CD14-positive monocyte (primary cell): ENCODE data around the gene ACR. TPM values are rescaled to one million over a fixed set of nuclear protein-coding genes. Genes with fewer than 3 reads are reported as not detected.

Experiments
- DNase-seq, 3 donors: peaks; one replicate each; pipeline ENCODE4 v3.0.0-alpha.2; 2011 to 2022
- H2AFZ ChIP-seq: 2 replicates; pipeline ENCODE4 v1.6.0; 2012; ENCODE audit warnings: mild to moderate bottlenecking, low read depth, low read length, inconsistent platforms; ENCODE audit not compliant: insufficient read depth, poor library complexity, severe bottlenecking
- H3K27ac ChIP-seq, 2 donors: 1 replicate in 1 of 2; 2 replicates in 1 of 2; pipeline ENCODE4 v1.5.1; 2012 to 2013; ENCODE audit warnings: low read length in 2 of 2, control low read depth in 1 of 2, inconsistent platforms in 1 of 2, low read depth in 1 of 2, mild to moderate bottlenecking in 1 of 2
- H3K27me3 ChIP-seq, 2 donors: one replicate each; pipeline versions ENCODE4 v1.6.0 to v1.6.1; 2011 to 2013; ENCODE audit warnings: low read length in 2 of 2; ENCODE audit not compliant: control insufficient read depth in 2 of 2, insufficient read depth in 2 of 2
- H3K36me3 ChIP-seq, 2 donors: replicated peaks in 1 of 2; 1 replicate in 1 of 2; 2 replicates in 1 of 2; pipeline versions ENCODE4 v1.5.1 to v1.6.1; 2012 to 2013; ENCODE audit warnings: low read length in 2 of 2, control low read depth in 1 of 2, inconsistent platforms in 1 of 2, mild to moderate bottlenecking in 1 of 2; ENCODE audit not compliant: insufficient read depth in 2 of 2, control insufficient read depth in 1 of 2
- H3K4me1 ChIP-seq, 2 donors: 1 replicate in 1 of 2; 2 replicates in 1 of 2; pipeline versions ENCODE4 v1.5.1 to v1.6.1; 2012 to 2013; ENCODE audit warnings: low read length in 2 of 2, control low read depth in 1 of 2, inconsistent platforms in 1 of 2, mild to moderate bottlenecking in 1 of 2, moderate library complexity in 1 of 2; ENCODE audit not compliant: insufficient read depth in 2 of 2, control insufficient read depth in 1 of 2
- H3K4me2 ChIP-seq: replicated peaks from 2 replicates; pipeline ENCODE3; 2012; ENCODE audit warnings: low read length, moderate library complexity, mild to moderate bottlenecking; ENCODE audit not compliant: poor library complexity, severe bottlenecking; ENCODE audit errors: extremely low read depth
- H3K4me3 ChIP-seq, 3 experiments: fragments of 200-600 bp in 1 of 3; sonication (generic) in 1 of 3; replicated peaks in 1 of 3; 1 replicate in 2 of 3; 2 replicates in 1 of 3; pipeline ENCODE4 v1.5.1; 2011 to 2013; ENCODE audit warnings: low read length in 3 of 3, mild to moderate bottlenecking in 3 of 3, control low read depth in 2 of 3, low read depth in 2 of 3, inconsistent platforms in 1 of 3, moderate library complexity in 1 of 3
- H3K79me2 ChIP-seq: 2 replicates; pipeline ENCODE4 v1.6.0; 2012; ENCODE audit warnings: mild to moderate bottlenecking, control low read depth, inconsistent platforms, low read length, moderate library complexity; ENCODE audit not compliant: insufficient read depth
- H3K9ac ChIP-seq: 2 replicates; pipeline ENCODE4 v1.6.0; 2017; ENCODE audit warnings: low read length, mild to moderate bottlenecking; ENCODE audit not compliant: insufficient read depth, poor library complexity, severe bottlenecking
- H3K9me3 ChIP-seq, 2 donors: replicated peaks in 1 of 2; 1 replicate in 1 of 2; 2 replicates in 1 of 2; pipeline versions ENCODE4 v1.5.1 to v1.6.1; 2012 to 2013; ENCODE audit warnings: low read length in 2 of 2, control low read depth in 1 of 2; ENCODE audit not compliant: control insufficient read depth in 1 of 2, insufficient read depth in 1 of 2
- H4K20me1 ChIP-seq: 2 replicates; pipeline ENCODE4 v1.6.0; 2012; ENCODE audit warnings: mild to moderate bottlenecking, low read length, control low read depth, moderate library complexity; ENCODE audit not compliant: insufficient read depth
- H3K27ac Mint-ChIP-seq, 7 donors: one replicate each; pipeline ENCODE4 v1.8.0; 2020; ENCODE audit warnings: mild to moderate bottlenecking in 7 of 7, mixed read lengths in 7 of 7, moderate library complexity in 6 of 7, inconsistent platforms in 2 of 7
- H3K27me3 Mint-ChIP-seq, 3 donors: one replicate each; pipeline ENCODE4 v1.8.0; 2021 to 2022; ENCODE audit warnings: low read depth in 3 of 3, mild to moderate bottlenecking in 3 of 3, mixed read lengths in 3 of 3, moderate library complexity in 3 of 3, inconsistent platforms in 1 of 3
- H3K36me3 Mint-ChIP-seq, 2 donors: one replicate each; pipeline ENCODE4 v1.8.0; 2020; ENCODE audit warnings: mixed read lengths in 2 of 2, inconsistent platforms in 1 of 2, mild to moderate bottlenecking in 1 of 2
- H3K4me1 Mint-ChIP-seq: one replicate; pipeline ENCODE4 v1.8.0; 2020; ENCODE audit warnings: mild to moderate bottlenecking, mixed read lengths
- H3K4me3 Mint-ChIP-seq, 2 donors: one replicate each; pipeline ENCODE4 v1.8.0; 2020; ENCODE audit warnings: mild to moderate bottlenecking in 2 of 2, mixed read lengths in 2 of 2, moderate library complexity in 1 of 2
- H3K9me3 Mint-ChIP-seq, 7 donors: one replicate each; pipeline ENCODE4 v1.8.0; 2020 to 2022; ENCODE audit warnings: mixed read lengths in 7 of 7, mild to moderate bottlenecking in 6 of 7, moderate library complexity in 6 of 7, inconsistent platforms in 2 of 7
- CTCF ChIP-seq: fragments of 200-600 bp; IDR thresholded peaks from one replicate; pipeline ENCODE4 v1.8.0; 2022; ENCODE audit warnings: antibody characterized with exemption, mild to moderate bottlenecking
- WGBS: methylation state at CpG from one replicate; pipeline ENCODE4 v1.1.5; 2013; ENCODE audit warnings: missing lambda C conversion rate; ENCODE audit not compliant: insufficient coverage; 5-methylcytosine and 5-hydroxymethylcytosine counted together
- intact Hi-C, 2 donors: fragments of 100-400 bp; cut with micrococcal nuclease; formaldehyde crosslinking; loops; one replicate each; pipeline versions ENCODE4 v1.15.0 to v1.15.1; 2023
- polyA plus RNA-seq, 3 donors: library from polyadenylated mRNA; depleted of rRNA in 1 of 3; unstranded in 2 of 3; stranded (reverse) in 1 of 3; fragments of 300-500 nt in 2 of 3; fragments of >200 nt in 1 of 3; fragmentation: Illumina TruSeq in 2 of 3; gene quantifications; 1 replicate in 2 of 3; 2 replicates in 1 of 3; pipeline ENCODE4 v1.2.3, GENCODE V29; 2012 to 2021

ACR gene
- polyA plus RNA-seq, 3 donors, result not detected

DNA sequence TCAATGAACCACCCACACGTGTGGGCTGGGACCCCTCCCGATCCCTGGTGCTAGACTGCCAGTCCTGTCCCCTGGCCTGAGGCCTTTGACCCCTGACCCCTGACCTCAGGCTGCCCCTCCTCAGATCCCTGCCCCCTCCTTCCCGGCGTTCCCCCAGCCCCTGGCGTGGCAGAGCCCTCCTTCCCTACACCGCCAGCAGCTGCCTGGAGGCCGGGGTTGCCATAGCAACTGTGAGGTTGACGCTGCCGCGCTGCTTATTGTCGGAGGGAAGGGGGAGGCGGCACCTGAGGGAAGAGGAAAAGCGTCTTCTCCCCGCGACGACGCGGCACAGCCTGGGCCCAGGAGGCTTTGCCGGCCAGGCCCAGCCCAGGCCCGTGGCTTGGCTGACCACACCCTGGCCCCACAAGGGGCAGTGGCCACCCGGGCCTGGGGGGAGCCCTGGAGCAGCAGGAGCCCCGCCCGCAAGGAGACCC lies 32.7 kb upstream of the ACR start:
- H3K9ac ChIP-seq, result no peak overlapping the region
- H3K27me3 Mint-ChIP-seq, result peaks cover 0 to 1% (median 0%) of the 10 kb centered on the region in 3 donors
- H3K9me3 Mint-ChIP-seq, result no peaks in the 10 kb centered on the region
- DNase-seq, result no peak
- intact Hi-C loops, result no loop called here
- no peak overlapping the region for H3K27ac ChIP-seq
- H3K4me1 ChIP-seq, result no peaks in the 10 kb centered on the region
- no peaks in the 10 kb centered on the region for H3K36me3 ChIP-seq
- H3K9me3 ChIP-seq, result no peaks in the 10 kb centered on the region
- H3K27ac Mint-ChIP-seq, result peak overlapping the region in 1 of 7 donors; percentile 31
- H4K20me1 ChIP-seq, result no peaks in the 10 kb centered on the region
- no peak overlapping the region for H3K4me3 ChIP-seq
- WGBS, result 91% methylated on average over 10 of the region's 23 CpGs
- H3K79me2 ChIP-seq, result no peaks in the 10 kb centered on the region
- H3K36me3 Mint-ChIP-seq, result no peaks in the 10 kb centered on the region
- H3K4me3 Mint-ChIP-seq, result no peak overlapping the region
- no peaks in the 10 kb centered on the region for H3K4me1 Mint-ChIP-seq
- H3K4me2 ChIP-seq, result no peak overlapping the region
- H2AFZ ChIP-seq, result no peak overlapping the region
- no peaks in the 10 kb centered on the region for H3K27me3 ChIP-seq
- TF ChIP-seq CTCF, result no peak

DNA sequence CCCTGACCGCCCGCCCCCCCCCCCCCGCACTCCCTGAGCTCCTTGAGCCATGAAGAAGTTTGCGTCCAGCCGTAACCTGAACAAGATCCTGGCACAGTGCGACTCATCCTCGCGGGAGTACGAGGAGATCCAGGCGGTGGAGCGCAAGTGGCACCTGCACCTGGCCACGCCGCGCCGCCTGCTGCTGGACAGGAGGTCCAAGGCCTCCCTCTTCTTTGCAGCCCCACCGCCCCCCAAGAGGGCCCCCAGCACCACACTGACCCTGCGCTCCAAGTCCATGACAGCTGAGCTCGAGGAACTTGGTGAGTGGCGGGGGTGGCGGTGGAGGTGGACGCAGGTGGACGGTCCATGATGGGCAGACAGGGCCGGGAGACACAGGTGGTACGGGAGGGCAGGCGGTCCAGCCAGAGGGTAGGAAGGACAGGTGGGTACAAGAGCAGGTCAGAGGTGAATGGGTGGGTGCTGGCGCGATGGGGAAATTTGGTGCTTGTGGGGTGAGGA lies 32.1 kb upstream of the ACR start:
- intact Hi-C loops, result no loop called here
- Mint-ChIP-seq H3K4me1 (no peaks in the 10 kb centered on the region), H3K4me3 (no peak overlapping the region), H3K36me3 (no peaks in the 10 kb centered on the region), H3K27ac (no peak overlapping the region), H3K9me3 (peaks cover 0 to 3% (median 0%) of the 10 kb centered on the region in 7 donors), H3K27me3 (peaks cover 0 to 1% (median 0%) of the 10 kb centered on the region in 3 donors)
- DNase-seq, result no peak
- no peak overlapping the region for H3K4me3 ChIP-seq
- H3K4me2 ChIP-seq, result no peak overlapping the region
- H3K79me2 ChIP-seq, result no peaks in the 10 kb centered on the region
- H3K4me1 ChIP-seq, result no peaks in the 10 kb centered on the region
- H2AFZ ChIP-seq, result no peak overlapping the region
- no peaks in the 10 kb centered on the region for H3K27me3 ChIP-seq
- WGBS, result 98% methylated on average over 21 of the region's 27 CpGs
- H4K20me1 ChIP-seq, result no peaks in the 10 kb centered on the region
- no peaks in the 10 kb centered on the region for H3K9me3 ChIP-seq
- H3K36me3 ChIP-seq, result no peaks in the 10 kb centered on the region
- H3K9ac ChIP-seq, result no peak overlapping the region
- H3K27ac ChIP-seq, result no peak overlapping the region
- TF ChIP-seq CTCF, result no peak
